Hepatocyte (in vitro differentiated cells): Measurements from ENCODE around the gene FN1. TPM values are rescaled to one million over a fixed set of nuclear protein-coding genes. Genes with fewer than 3 reads are reported as not detected.

Experiments
- DNase-seq: peaks from one replicate; pipeline ENCODE4 v3.0.0-alpha.2; 2016; ENCODE audit warnings: low spot score
- H2AFZ ChIP-seq: fragments of 200-600 bp; sonication (generic); 2 replicates; pipeline ENCODE4 v1.6.0; 2016; ENCODE audit warnings: antibody characterized with exemption, mild to moderate bottlenecking
- H3K27ac ChIP-seq: fragments of 200-600 bp; sonication (generic); 2 replicates; pipeline ENCODE4 v1.5.1; 2016; ENCODE audit warnings: mild to moderate bottlenecking
- H3K27me3 ChIP-seq: fragments of 200-600 bp; sonication (generic); 2 replicates; pipeline ENCODE4 v1.6.1; 2016
- H3K36me3 ChIP-seq: fragments of 200-600 bp; sonication (generic); replicated peaks from 2 replicates; pipeline ENCODE4 v1.5.1; 2016; ENCODE audit warnings: low read depth; ENCODE audit not compliant: insufficient read depth
- H3K4me1 ChIP-seq: fragments of 200-600 bp; sonication (generic); 2 replicates; pipeline ENCODE4 v1.5.1; 2016; ENCODE audit warnings: mild to moderate bottlenecking, moderate library complexity; ENCODE audit not compliant: insufficient read depth
- H3K4me2 ChIP-seq: fragments of 200-600 bp; sonication (generic); 2 replicates; pipeline ENCODE4 v1.6.0; 2016
- H3K4me3 ChIP-seq: fragments of 200-600 bp; sonication (generic); 2 replicates; pipeline ENCODE4 v1.5.1; 2016; ENCODE audit warnings: mild to moderate bottlenecking
- H3K79me2 ChIP-seq: fragments of 200-600 bp; sonication (generic); 2 replicates; pipeline ENCODE4 v1.6.0; 2017; ENCODE audit warnings: mild to moderate bottlenecking
- H3K9me2 ChIP-seq: fragments of 200-600 bp; sonication (generic); replicated peaks from 2 replicates; pipeline ENCODE4 v1.6.0; 2017; ENCODE audit warnings: mild to moderate bottlenecking; ENCODE audit not compliant: insufficient read depth
- H3K9me3 ChIP-seq: fragments of 200-600 bp; sonication (generic); 2 replicates; pipeline ENCODE4 v1.5.1; 2016; ENCODE audit warnings: low read depth, mild to moderate bottlenecking
- H4K20me1 ChIP-seq: fragments of 200-600 bp; sonication (generic); 2 replicates; pipeline ENCODE4 v1.6.0; 2016; ENCODE audit warnings: mild to moderate bottlenecking; ENCODE audit not compliant: insufficient read depth, poor library complexity, severe bottlenecking
- CTCF ChIP-seq: fragments of 200-600 bp; sonication (generic); IDR thresholded peaks from 2 replicates; pipeline ENCODE4 v1.5.1; 2016; ENCODE audit warnings: antibody characterized with exemption, mild to moderate bottlenecking; ENCODE audit not compliant: poor library complexity
- EZH2 ChIP-seq: fragments of 200-600 bp; sonication (generic); IDR thresholded peaks from 2 replicates; pipeline ENCODE4 v1.6.1; 2016; ENCODE audit warnings: antibody characterized with exemption, mild to moderate bottlenecking, borderline replicate concordance
- EZH2phosphoT487 ChIP-seq: fragments of 200-600 bp; sonication (generic); IDR thresholded peaks from one replicate; pipeline ENCODE4 v1.6.1; 2018; ENCODE audit warnings: antibody characterized with exemption, mild to moderate bottlenecking, low read depth, moderate library complexity; ENCODE audit not compliant: unreplicated experiment, severe bottlenecking
- WGBS: methylation state at CpG from one replicate; pipeline ENCODE4 v1.1.6; 2016; ENCODE audit warnings: low lambda C conversion rate; ENCODE audit errors: missing lambda C conversion rate; 5-methylcytosine and 5-hydroxymethylcytosine counted together
- polyA plus RNA-seq: library from polyadenylated mRNA; unstranded; fragments of >200 nt; fragmentation: Nextera tagmentation; extraction: Ambion mirVana; gene quantifications from 2 replicates; pipeline ENCODE4 v1.2.1, GENCODE V29; 2016
- total RNA-seq: library from RNA; depleted of rRNA; stranded (reverse); fragments of >200 nt; gene quantifications from 2 replicates; pipeline ENCODE4 v1.2.3, GENCODE V29; 2014

FN1 gene
- total and polyA plus RNA-seq, 2 experiments from 2014 or later, result 1,650 to 3,020 TPM

DNA sequence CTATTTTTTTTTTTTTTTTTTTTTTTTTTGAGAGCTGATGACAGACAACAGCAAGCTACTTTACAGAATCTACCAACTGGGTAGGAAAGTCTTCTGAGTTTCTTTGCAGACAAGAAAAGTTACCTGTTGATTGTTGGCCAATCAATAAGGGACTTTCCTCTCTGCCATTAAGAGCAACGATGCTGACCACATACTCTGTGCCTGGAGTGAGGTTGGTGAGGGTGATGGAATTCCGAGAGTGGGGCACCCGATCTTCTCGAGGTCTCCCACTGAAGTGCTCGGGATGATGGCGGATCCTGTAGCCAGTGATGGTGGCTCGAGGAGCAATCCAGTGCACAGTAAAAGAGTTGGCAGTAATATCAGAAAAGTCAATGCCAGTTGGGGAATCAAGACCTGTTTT, 49.3 kb downstream of the FN1 start:
- no peak overlapping the region for H3K4me2 ChIP-seq
- no peak for DNase-seq
- H3K4me3 ChIP-seq, result no peak overlapping the region
- H3K9me3 ChIP-seq, result no peaks in the 10 kb centered on the region
- no peak overlapping the region for H3K27ac ChIP-seq
- no peaks in the 10 kb centered on the region for H3K4me1 ChIP-seq
- no peaks in the 10 kb centered on the region for H4K20me1 ChIP-seq
- no peak for TF ChIP-seq EZH2
- no peak for TF ChIP-seq EZH2phosphoT487
- TF ChIP-seq CTCF, result no peak
- no peaks in the 10 kb centered on the region for H3K9me2 ChIP-seq
- peaks cover 9% of the 10 kb centered on the region for H3K36me3 ChIP-seq
- H3K79me2 ChIP-seq, result no peaks in the 10 kb centered on the region
- no peaks in the 10 kb centered on the region for H3K27me3 ChIP-seq
- WGBS, result 96% methylated on average over 7 of the region's 7 CpGs
- no peak overlapping the region for H2AFZ ChIP-seq

- H3K27ac ChIP-seq, result no peak overlapping the region
- no peaks in the 10 kb centered on the region for H3K9me2 ChIP-seq
- peaks cover 9% of the 10 kb centered on the region for H3K36me3 ChIP-seq
- 75% methylated on average over 7 of the region's 7 CpGs for WGBS
- H3K4me3 ChIP-seq, result no peak overlapping the region
- H2AFZ ChIP-seq, result no peak overlapping the region
- H3K4me1 ChIP-seq, result no peaks in the 10 kb centered on the region
- no peak for DNase-seq
- H3K9me3 ChIP-seq, result no peaks in the 10 kb centered on the region
- no peaks in the 10 kb centered on the region for H3K27me3 ChIP-seq
- no peak for TF ChIP-seq CTCF
- no peaks in the 10 kb centered on the region for H3K79me2 ChIP-seq
- H3K4me2 ChIP-seq, result no peak overlapping the region
- no peaks in the 10 kb centered on the region for H4K20me1 ChIP-seq
Measured at GRCh38 chr2:215384710-215385109, 51.2 kb downstream of the FN1 start.

DNA sequence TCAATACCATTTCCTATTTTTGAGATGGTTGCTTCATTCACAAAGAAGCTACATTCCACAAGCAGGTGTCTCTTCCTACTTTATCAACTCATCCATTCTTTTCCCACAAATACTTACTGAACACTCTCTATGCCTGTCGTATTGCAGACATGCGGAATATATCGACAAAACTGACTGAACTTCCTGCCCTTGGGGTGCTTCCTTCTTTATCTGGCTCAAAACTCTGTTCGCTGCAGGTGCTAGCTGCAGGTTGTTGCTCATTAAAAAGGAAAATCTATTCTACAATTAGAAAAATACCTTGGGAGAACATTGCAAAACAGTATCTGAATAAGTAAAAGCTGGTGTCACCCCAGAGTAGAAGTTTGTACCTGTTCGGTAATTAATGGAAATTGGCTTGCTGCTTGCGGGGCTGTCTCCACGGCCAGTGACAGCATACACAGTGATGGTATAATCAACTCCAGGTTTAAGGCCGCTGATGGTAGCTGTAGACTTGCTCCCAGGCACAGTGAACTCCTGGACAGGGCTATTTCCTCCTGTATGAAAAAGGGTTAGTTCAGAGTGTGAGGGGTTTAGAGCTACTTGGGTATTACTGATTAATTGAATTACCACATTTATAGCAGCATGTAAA, 52.1 kb downstream of the FN1 start:
- H3K4me1 ChIP-seq, result no peaks in the 10 kb centered on the region
- no peaks in the 10 kb centered on the region for H3K79me2 ChIP-seq
- H3K9me3 ChIP-seq, result no peaks in the 10 kb centered on the region
- peaks cover 9% of the 10 kb centered on the region for H3K36me3 ChIP-seq
- H3K27me3 ChIP-seq, result no peaks in the 10 kb centered on the region
- no peaks in the 10 kb centered on the region for H3K9me2 ChIP-seq
- WGBS, result 89% methylated on average over 8 of the region's 8 CpGs
- no peak overlapping the region for H3K4me2 ChIP-seq
- H3K4me3 ChIP-seq, result no peak overlapping the region
- TF ChIP-seq EZH2phosphoT487, result no peak
- no peak for TF ChIP-seq EZH2
- no peak for TF ChIP-seq CTCF
- H4K20me1 ChIP-seq, result no peaks in the 10 kb centered on the region
- DNase-seq, result no peak
- H2AFZ ChIP-seq, result no peak overlapping the region
- H3K27ac ChIP-seq, result no peak overlapping the region

- no peaks in the 10 kb centered on the region for H3K79me2 ChIP-seq
- no peak overlapping the region for H3K4me3 ChIP-seq
- H3K36me3 ChIP-seq, result peaks cover 14% of the 10 kb centered on the region
- H3K27ac ChIP-seq, result no peak overlapping the region
- H3K9me3 ChIP-seq, result no peaks in the 10 kb centered on the region
- TF ChIP-seq EZH2 (no peak), EZH2phosphoT487 (no peak), CTCF (no peak)
- no peaks in the 10 kb centered on the region for H3K27me3 ChIP-seq
- no peaks in the 10 kb centered on the region for H3K9me2 ChIP-seq
- no peaks in the 10 kb centered on the region for H3K4me1 ChIP-seq
- no peak for DNase-seq
- H4K20me1 ChIP-seq, result no peaks in the 10 kb centered on the region
- H2AFZ ChIP-seq, result no peak overlapping the region
- no peak overlapping the region for H3K4me2 ChIP-seq
Measured at GRCh38 chr2:215382480-215382879, 53.4 kb downstream of the FN1 start.
